Ammon's horn (tissue), 1 donor: ENCODE measurements around the gene S100A7A.

Source experiments
- DNase-seq: peaks from one replicate; pipeline ENCODE4 v3.0.0-alpha.2; 2016; ENCODE audit warnings: low spot score

The S100A7A gene

GRCh38 chr1:153415850-153416570 is at the start of gene S100A7A:
Gene S100A7A, plus strand, starts transcription at chr1:153416520. Its CDS starts 1,563 bp downstream, at chr1:153418083.
- no peak for DNase-seq

GRCh38 chr1:153367090-153367489 is 49.2 kb upstream of the S100A7A start:
- DNase-seq: no peak

- no peak for DNase-seq
Observed at GRCh38 chr1:153368495-153368894, 47.8 kb upstream of the S100A7A start.

- DNase-seq: no peak
Observed at GRCh38 chr1:153370146-153370545, 46.2 kb upstream of the S100A7A start.

- no peak for DNase-seq
Observed at GRCh38 chr1:153371231-153371630, 45.1 kb upstream of the S100A7A start.

- DNase-seq: no peak
Observed at GRCh38 chr1:153372571-153372970, 43.7 kb upstream of the S100A7A start.

GRCh38 chr1:153374071-153374470 is 42.2 kb upstream of the S100A7A start:
- DNase-seq: no peak

GRCh38 chr1:153375511-153375910 is 40.8 kb upstream of the S100A7A start, which contains the start of gene S100A12:
Gene S100A12, minus strand, starts transcription at chr1:153375621. Its CDS starts 1,029 bp downstream, at chr1:153374592.
- DNase-seq: no peak

- DNase-seq: no peak
Observed at GRCh38 chr1:153379591-153379990, 36.7 kb upstream of the S100A7A start.

GRCh38 chr1:153380711-153381110 is 35.6 kb upstream of the S100A7A start:
- DNase-seq: no peak

GRCh38 chr1:153384958-153385580 is 31.3 kb upstream of the S100A7A start:
- DNase-seq: no peak

GRCh38 chr1:153386500-153386901 is 29.8 kb upstream of the S100A7A start:
- DNase-seq: peak; percentile 79

GRCh38 chr1:153387001-153387400 is 29.3 kb upstream of the S100A7A start:
- DNase-seq: no peak

- no peak for DNase-seq
Observed at GRCh38 chr1:153387785-153388184, 28.5 kb upstream of the S100A7A start.

- DNase-seq: no peak
Observed at GRCh38 chr1:153389401-153389800, 26.9 kb upstream of the S100A7A start.

GRCh38 chr1:153389973-153390879 is 26.1 kb upstream of the S100A7A start:
- no peak for DNase-seq

GRCh38 chr1:153390938-153391710 is 25.2 kb upstream of the S100A7A start, which contains the start of gene S100A8:
Gene S100A8, minus strand, starts transcription at chr1:153391073. Its CDS starts 538 bp downstream, at chr1:153390535.
- peak; percentile 54 for DNase-seq

- DNase-seq: no peak
Observed at GRCh38 chr1:153392258-153392657, 24.1 kb upstream of the S100A7A start.

- no peak for DNase-seq
Observed at GRCh38 chr1:153392822-153393221, 23.5 kb upstream of the S100A7A start.

- no peak for DNase-seq
Observed at GRCh38 chr1:153393926-153394325, 22.4 kb upstream of the S100A7A start.

GRCh38 chr1:153394391-153394790 is 21.9 kb upstream of the S100A7A start:
- no peak for DNase-seq
